Fibroblast of lung (primary cell): ENCODE data around the gene ZNF789.

Source experiments
- EZH2 ChIP-seq: IDR thresholded peaks from 2 replicates; pipeline ENCODE4 v1.5.1; 2012; ENCODE audit warnings: low read length, control low read depth, mild to moderate bottlenecking; ENCODE audit errors: missing control alignments
- TF ChIP-seq, protein P1 (sequence below), 2 donors: IDR thresholded peaks in 1 of 2; conservative IDR thresholded peaks in 1 of 2; 1 replicate in 1 of 2; 2 replicates in 1 of 2; pipeline ENCODE4 v1.5.1; 2011 to 2012; ENCODE audit warnings: low read length in 2 of 2, control low read depth in 1 of 2, inconsistent platforms in 1 of 2, low read depth in 1 of 2, mild to moderate bottlenecking in 1 of 2

DNA sequence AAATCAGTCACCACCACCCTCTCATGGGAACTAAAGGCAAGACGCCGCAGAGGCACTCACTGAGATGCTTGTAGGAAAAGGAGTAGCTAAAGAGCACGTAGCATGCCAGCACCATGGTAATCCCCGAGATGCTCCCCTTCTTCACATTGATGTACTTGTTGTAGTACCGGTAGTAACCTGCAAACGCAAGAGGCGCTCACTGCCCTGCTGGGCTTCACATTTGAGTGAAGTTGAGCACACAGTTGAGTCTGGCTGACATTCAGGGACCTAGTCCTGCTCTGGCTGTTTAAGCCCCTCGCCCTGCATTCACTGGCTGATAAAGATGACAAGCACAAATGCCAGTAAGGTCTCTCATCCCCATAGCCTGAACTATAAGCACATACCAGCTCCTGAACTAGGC lies 13.6 kb upstream of the ZNF789 start:
- TF ChIP-seq, protein P1, sequence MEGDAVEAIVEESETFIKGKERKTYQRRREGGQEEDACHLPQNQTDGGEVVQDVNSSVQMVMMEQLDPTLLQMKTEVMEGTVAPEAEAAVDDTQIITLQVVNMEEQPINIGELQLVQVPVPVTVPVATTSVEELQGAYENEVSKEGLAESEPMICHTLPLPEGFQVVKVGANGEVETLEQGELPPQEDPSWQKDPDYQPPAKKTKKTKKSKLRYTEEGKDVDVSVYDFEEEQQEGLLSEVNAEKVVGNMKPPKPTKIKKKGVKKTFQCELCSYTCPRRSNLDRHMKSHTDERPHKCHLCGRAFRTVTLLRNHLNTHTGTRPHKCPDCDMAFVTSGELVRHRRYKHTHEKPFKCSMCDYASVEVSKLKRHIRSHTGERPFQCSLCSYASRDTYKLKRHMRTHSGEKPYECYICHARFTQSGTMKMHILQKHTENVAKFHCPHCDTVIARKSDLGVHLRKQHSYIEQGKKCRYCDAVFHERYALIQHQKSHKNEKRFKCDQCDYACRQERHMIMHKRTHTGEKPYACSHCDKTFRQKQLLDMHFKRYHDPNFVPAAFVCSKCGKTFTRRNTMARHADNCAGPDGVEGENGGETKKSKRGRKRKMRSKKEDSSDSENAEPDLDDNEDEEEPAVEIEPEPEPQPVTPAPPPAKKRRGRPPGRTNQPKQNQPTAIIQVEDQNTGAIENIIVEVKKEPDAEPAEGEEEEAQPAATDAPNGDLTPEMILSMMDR (conservative IDR thresholded peaks at IDR 0.05 in 1 of 2, IDR thresholded peaks at IDR 0.05 in 1 of 2; ENCODE audit: low read depth in 1 of 2, low read length in 2 of 2): peak; percentile 17 to 43
- TF ChIP-seq EZH2: no peak
